Astrocyte of the spinal cord (primary cell): ENCODE data around the gene ARHGAP42.

Source experiments
- DNase-seq: peaks from one replicate; pipeline ENCODE4 v3.0.0; 2011; ENCODE audit warnings: low read depth, low spot score
- H3K4me3 ChIP-seq: 2 replicates; pipeline ENCODE4 v1.5.1; 2011; ENCODE audit warnings: low read depth, mild to moderate bottlenecking, low read length, moderate library complexity
- in situ Hi-C: cut with HindIII; loops from 2 replicates; pipeline ENCODE4 v1.10.0; 2017; ENCODE audit warnings: low sequenced_read_pairs
- TF ChIP-seq, protein P1 (sequence below): IDR thresholded peaks from 2 replicates; pipeline ENCODE4 v1.5.1; 2012; ENCODE audit warnings: low read depth, mild to moderate bottlenecking, low read length, inconsistent platforms

Gene ARHGAP42, protein sequence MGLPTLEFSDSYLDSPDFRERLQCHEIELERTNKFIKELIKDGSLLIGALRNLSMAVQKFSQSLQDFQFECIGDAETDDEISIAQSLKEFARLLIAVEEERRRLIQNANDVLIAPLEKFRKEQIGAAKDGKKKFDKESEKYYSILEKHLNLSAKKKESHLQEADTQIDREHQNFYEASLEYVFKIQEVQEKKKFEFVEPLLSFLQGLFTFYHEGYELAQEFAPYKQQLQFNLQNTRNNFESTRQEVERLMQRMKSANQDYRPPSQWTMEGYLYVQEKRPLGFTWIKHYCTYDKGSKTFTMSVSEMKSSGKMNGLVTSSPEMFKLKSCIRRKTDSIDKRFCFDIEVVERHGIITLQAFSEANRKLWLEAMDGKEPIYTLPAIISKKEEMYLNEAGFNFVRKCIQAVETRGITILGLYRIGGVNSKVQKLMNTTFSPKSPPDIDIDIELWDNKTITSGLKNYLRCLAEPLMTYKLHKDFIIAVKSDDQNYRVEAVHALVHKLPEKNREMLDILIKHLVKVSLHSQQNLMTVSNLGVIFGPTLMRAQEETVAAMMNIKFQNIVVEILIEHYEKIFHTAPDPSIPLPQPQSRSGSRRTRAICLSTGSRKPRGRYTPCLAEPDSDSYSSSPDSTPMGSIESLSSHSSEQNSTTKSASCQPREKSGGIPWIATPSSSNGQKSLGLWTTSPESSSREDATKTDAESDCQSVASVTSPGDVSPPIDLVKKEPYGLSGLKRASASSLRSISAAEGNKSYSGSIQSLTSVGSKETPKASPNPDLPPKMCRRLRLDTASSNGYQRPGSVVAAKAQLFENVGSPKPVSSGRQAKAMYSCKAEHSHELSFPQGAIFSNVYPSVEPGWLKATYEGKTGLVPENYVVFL

DNA sequence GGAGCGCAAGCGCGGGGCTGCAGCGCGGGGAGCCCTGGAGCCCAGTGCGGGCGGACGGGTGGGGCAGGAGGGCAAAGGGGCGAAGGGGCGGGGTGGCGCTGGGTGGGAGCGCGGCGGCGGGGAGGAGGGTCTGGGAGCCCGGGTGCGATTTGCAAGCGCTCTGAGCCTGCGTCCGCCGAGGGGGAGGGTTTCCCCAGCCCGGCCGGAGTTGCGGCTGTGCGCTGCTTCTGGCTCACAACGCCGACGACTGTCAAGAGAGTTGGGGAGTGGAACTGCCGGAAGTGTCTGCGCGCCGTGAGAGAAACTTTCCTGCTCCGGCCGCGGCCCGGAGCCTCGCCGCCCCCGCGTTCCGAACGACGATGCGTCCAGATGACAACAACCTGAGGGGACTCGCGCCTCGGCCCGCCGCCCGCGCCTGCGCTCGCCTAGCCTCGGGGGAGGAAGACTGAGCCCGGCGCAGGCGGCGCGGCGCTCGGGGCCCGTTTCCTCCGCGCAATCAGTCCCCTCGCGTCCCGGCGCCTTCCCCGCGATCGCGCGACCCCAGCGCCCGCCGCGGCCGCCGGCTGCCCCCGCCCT, at the start of gene ARHGAP42:
TSS of gene ARHGAP42 (plus strand) at position 235 of the 576 bp plus-strand sequence. CDS start 391 bp downstream, outside the sequence.
- in situ Hi-C loops, result no loop called here
- H3K4me3 ChIP-seq, result peak within 1 kb of the TSS; percentile 66
- DNase-seq, result peak; percentile 66
- TF ChIP-seq, protein P1, sequence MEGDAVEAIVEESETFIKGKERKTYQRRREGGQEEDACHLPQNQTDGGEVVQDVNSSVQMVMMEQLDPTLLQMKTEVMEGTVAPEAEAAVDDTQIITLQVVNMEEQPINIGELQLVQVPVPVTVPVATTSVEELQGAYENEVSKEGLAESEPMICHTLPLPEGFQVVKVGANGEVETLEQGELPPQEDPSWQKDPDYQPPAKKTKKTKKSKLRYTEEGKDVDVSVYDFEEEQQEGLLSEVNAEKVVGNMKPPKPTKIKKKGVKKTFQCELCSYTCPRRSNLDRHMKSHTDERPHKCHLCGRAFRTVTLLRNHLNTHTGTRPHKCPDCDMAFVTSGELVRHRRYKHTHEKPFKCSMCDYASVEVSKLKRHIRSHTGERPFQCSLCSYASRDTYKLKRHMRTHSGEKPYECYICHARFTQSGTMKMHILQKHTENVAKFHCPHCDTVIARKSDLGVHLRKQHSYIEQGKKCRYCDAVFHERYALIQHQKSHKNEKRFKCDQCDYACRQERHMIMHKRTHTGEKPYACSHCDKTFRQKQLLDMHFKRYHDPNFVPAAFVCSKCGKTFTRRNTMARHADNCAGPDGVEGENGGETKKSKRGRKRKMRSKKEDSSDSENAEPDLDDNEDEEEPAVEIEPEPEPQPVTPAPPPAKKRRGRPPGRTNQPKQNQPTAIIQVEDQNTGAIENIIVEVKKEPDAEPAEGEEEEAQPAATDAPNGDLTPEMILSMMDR, result no peak

DNA sequence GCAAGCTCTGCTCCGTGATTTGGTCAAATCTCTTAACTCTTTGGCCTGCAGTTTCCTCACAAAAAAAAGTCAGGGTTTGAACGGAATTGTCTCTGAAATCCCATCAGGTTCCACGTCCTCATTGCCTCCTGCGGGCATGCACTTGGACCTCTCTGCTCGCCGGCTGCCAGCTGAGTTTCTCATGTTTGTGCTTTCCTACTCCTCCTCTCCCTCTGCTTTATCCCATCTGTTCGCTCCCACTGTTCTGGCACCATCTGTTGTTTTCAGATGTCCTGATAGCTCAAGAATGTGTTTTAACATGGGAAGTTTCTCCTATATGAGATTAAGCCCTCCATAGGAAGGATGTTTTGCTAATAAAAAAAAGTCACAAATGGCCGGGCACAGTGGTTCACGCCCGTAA, 49.4 kb upstream of the ARHGAP42 start:
- in situ Hi-C loops, result no loop called here
- no peak for DNase-seq
- TF ChIP-seq, protein P1, result no peak
- no peak overlapping the region for H3K4me3 ChIP-seq

DNA sequence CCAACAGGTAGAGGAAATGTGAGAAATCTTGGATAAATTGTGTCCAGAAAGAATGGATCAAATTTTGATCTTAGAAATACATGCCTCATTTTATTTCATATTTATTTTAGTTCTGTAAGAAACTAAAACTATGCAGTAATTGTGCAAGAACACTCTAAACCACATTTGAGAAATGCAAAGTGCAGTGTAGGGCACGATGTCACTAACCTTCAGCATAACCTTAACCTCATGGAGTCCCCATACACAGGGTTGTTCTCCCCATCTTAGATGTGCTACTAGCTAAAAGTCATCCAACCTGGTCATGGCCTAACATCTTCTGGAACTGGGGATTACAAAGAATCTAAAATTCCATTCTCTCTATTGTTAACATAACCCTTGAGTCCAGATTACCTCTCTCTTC, 48.4 kb upstream of the ARHGAP42 start:
- DNase-seq, result no peak
- no peak overlapping the region for H3K4me3 ChIP-seq
- TF ChIP-seq, protein P1, result no peak
- in situ Hi-C loops, result no loop called here

DNA sequence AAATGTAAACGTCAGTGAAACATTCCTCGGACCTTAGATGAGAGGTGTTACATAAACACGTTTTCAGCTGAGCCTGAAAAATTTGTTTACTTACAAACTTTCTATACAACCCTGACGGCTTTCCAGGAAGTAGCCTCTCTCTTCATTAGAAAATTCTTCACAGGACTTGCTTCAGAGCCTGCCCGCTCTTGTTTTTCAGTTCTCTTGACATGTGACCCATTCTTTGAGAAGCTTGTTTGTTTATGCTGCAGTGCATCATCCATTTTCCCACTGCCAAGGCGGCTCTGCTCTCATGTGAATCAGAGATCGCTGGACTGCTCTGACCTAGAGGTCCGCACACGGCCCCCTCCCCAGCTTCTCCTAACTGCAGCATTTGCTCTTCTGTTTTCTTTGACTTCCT, 47.9 kb upstream of the ARHGAP42 start:
- in situ Hi-C loops, result no loop called here
- TF ChIP-seq, protein P1, result no peak
- no peak overlapping the region for H3K4me3 ChIP-seq
- peak; percentile 69 for DNase-seq

DNA sequence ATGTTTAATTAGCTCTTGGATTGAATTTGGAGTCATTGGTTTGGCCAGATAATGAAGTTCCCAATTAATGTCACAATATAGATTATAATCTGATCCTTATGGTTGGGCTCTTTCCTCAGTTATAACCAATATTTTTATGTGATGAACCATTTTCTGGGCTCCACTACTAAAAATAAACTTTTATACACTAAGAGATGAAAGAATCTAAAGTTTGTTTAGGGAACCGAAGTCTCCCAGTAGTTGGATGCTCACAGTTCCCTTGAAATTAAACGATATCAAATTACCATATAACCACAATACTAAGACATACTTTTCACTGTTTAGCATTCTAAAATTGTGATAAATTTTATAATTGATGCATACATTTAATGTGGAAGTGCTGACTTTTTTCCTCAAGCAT, 47.0 kb upstream of the ARHGAP42 start:
- in situ Hi-C loops, result no loop called here

DNA sequence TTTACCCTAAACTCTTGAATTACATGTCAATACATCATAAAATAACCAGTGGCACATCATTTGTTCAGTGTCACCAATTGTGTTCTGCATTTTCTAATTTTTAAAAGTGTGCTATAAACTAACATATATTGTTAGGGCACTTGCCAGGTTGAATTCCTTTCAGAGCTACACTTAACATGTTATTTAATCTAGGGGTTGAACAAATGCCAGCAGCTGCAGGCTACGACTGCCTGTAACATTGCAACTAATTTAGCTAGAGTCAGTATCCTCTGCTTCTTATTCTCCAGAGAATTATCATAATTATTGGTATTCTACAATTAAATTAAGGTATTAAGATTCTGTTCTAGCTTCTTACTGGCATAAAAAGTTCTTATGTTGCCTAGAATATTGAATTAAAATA, 46.4 kb upstream of the ARHGAP42 start:
- DNase-seq, result no peak
- TF ChIP-seq, protein P1, result no peak
- H3K4me3 ChIP-seq, result no peak overlapping the region
- in situ Hi-C loops, result no loop called here

More for the DNA sequence above, 47.0 kb upstream of the ARHGAP42 start:
- no peak for DNase-seq
- TF ChIP-seq, protein P1, result no peak
- no peak overlapping the region for H3K4me3 ChIP-seq
